ENCODE data around the gene CACNA1D. TPM values are rescaled to one million over a fixed set of nuclear protein-coding genes. Genes with fewer than 3 reads are reported as not detected.

CACNA1D gene
- total and polyA plus RNA-seq, 7 experiments from 2014 or later = 0.61 to 2.0 (median 0.70) TPM; not detected in 4

DNA sequence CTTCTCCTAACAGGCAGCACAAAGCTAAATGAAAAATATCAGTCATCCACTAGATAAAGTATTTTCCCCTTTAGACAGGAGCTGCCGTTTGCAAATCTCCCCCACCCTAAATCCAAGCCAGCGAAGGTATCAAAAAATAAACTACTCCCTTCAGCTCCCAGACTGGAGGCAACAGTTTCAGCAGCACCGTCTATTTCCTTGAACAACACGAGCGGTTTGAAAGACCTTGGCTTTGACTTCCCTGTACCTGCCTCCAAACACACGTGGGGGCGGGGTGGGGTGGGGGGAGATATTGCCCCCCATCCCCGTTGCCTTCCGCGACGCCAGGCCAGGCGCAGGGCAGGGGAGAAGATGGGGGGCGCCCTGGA is 832 bp upstream of the CACNA1D start:
- ChIA-PET CTCF (no interaction called here), POLR2A (no interaction called here)
- peak overlapping the region; percentile 51 to 79 (median 62) for H3K4me3 Mint-ChIP-seq
- no peak overlapping the region for H3K27ac Mint-ChIP-seq
- H3K36me3 Mint-ChIP-seq = peaks cover 0 to 3% (median 0%) of the 10 kb centered on the region in 5 donors
- Histone ChIP-seq H3K27me3 (ENCODE audit: control insufficient read depth in 2 of 2, insufficient read depth in 2 of 2, low read length in 2 of 2) (peaks cover 0 to 17% of the 10 kb centered on the region in 2 donors), H3K27ac (ENCODE audit: low read depth, low read length) (no peak overlapping the region), H3K4me1 (ENCODE audit: control insufficient read depth in 2 of 2, insufficient read depth in 2 of 2, low read length in 2 of 2) (no peaks in the 10 kb centered on the region), H3K4me3 (ENCODE audit: low read length) (no peak overlapping the region), H3K36me3 (ENCODE audit: control insufficient read depth in 2 of 3, insufficient read depth in 3 of 3, low read length in 3 of 3) (no peaks in the 10 kb centered on the region), H3K9me3 (ENCODE audit: control insufficient read depth in 2 of 3, low read length in 3 of 3) (no peaks in the 10 kb centered on the region)
- no peaks in the 10 kb centered on the region for H3K9me3 Mint-ChIP-seq
- DNase-seq (no peak), ATAC-seq (no peak)
- intact Hi-C loops (cut with micrococcal nuclease) = no loop called here
- H3K27me3 Mint-ChIP-seq = peaks cover 57 to 73% (median 65%) of the 10 kb centered on the region in 5 donors
- H3K4me1 Mint-ChIP-seq = peaks cover 0 to 14% (median 12%) of the 10 kb centered on the region in 7 donors

DNA sequence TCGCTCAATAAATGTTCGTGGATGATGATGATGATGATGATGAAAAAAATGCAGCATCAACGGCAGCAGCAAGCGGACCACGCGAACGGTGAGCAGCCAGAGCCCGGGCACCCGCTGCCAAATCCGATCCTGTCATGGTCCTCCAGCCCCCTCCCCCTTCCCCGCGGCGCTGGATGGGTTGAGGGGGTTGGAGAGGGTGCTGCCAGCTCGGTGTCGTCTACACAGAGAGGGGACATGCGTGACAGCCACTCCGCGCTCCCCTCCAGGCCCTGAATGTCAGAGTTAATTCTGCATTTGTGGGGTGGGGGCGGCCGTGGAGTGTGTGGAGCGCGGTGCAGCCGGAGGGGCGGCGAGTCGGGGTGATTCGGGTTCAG is 722 bp downstream of the CACNA1D start:
- intact Hi-C loops (cut with micrococcal nuclease) = no loop called here
- H3K4me3 Mint-ChIP-seq = peak overlapping the region in 8 of 10 donors; percentile 8 to 79 (median 59)
- Histone ChIP-seq H3K36me3 (ENCODE audit: control insufficient read depth in 2 of 3, insufficient read depth in 3 of 3, low read length in 3 of 3) (no peaks in the 10 kb centered on the region), H3K4me3 (ENCODE audit: low read length) (no peak overlapping the region), H3K27me3 (ENCODE audit: control insufficient read depth in 2 of 2, insufficient read depth in 2 of 2, low read length in 2 of 2) (peaks cover 0 to 17% of the 10 kb centered on the region in 2 donors), H3K9me3 (ENCODE audit: control insufficient read depth in 2 of 3, low read length in 3 of 3) (no peaks in the 10 kb centered on the region), H3K4me1 (ENCODE audit: control insufficient read depth in 2 of 2, insufficient read depth in 2 of 2, low read length in 2 of 2) (no peaks in the 10 kb centered on the region), H3K27ac (ENCODE audit: low read depth, low read length) (no peak overlapping the region)
- peaks cover 60 to 77% (median 68%) of the 10 kb centered on the region in 5 donors for H3K27me3 Mint-ChIP-seq
- no peaks in the 10 kb centered on the region for H3K9me3 Mint-ChIP-seq
- no peak overlapping the region for H3K27ac Mint-ChIP-seq
- ChIA-PET CTCF (no interaction called here), POLR2A (no interaction called here)
- H3K4me1 Mint-ChIP-seq = peaks cover 0 to 14% (median 12%) of the 10 kb centered on the region in 7 donors
- DNase-seq (no peak), ATAC-seq (no peak)
- peaks cover 0 to 3% (median 0%) of the 10 kb centered on the region in 5 donors for H3K36me3 Mint-ChIP-seq

DNA sequence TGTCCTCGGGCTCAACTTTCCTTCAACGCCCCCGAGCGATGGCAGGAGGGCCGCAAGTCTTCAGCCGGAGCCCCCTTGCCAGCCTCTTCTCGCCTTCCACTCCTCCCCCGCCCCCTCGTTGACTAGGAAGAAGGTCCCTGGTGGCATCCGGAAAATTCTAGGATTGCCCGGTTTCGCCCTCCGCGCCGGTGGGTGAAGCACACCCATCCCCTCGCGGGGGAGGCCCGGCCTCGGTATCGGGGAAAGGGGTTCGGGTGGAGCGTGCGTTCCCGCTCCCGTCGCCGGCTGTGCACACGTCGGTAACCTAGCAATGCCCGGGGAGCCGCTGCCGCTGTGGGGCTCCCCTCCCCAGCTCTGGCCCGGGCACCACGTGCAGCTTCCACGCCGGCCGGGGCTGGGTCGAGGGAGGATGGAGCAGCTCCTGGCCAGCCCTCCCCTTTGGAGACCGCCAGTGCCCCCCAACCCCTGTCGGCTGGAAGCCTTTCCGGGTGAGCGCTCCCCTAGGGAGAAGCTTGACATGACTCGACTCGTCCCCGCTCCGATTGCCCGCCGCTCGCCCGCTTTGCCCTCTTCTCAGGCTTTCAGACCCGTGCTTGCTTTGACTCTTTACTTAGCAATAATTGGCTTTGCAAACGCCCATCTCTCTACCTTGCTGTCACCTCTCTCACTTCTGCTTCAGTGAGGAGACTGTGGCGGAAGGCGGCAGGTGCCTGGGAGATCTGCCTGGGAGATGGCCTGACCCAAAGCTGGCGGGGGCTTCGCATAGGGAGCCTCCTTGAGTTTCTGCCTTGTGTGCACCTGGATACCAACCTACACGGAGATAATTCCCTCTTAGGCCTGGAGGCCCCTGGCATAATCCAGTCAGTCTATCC is 1.3 kb downstream of the CACNA1D start:
- no peaks in the 10 kb centered on the region for H3K4me1 ChIP-seq (ENCODE audit: control insufficient read depth in 2 of 2, insufficient read depth in 2 of 2, low read length in 2 of 2)
- peaks cover 0 to 3% (median 0%) of the 10 kb centered on the region in 5 donors for H3K36me3 Mint-ChIP-seq
- DNase-seq (no peak), ATAC-seq (no peak)
- peaks cover 0 to 14% (median 12%) of the 10 kb centered on the region in 7 donors for H3K4me1 Mint-ChIP-seq
- H3K4me3 Mint-ChIP-seq = peak overlapping the region; percentile 18 to 79 (median 59)
- no peak overlapping the region for H3K27ac Mint-ChIP-seq
- H3K27ac ChIP-seq (ENCODE audit: low read depth, low read length) = no peak overlapping the region
- intact Hi-C loops (cut with micrococcal nuclease) = no loop called here
- ChIA-PET CTCF (no interaction called here), POLR2A (no interaction called here)
- no peaks in the 10 kb centered on the region for H3K9me3 Mint-ChIP-seq
- H3K36me3 ChIP-seq (ENCODE audit: control insufficient read depth in 2 of 3, insufficient read depth in 3 of 3, low read length in 3 of 3) = no peaks in the 10 kb centered on the region
- H3K4me3 ChIP-seq (ENCODE audit: low read length) = no peak overlapping the region
- peaks cover 0 to 17% of the 10 kb centered on the region in 2 donors for H3K27me3 ChIP-seq (ENCODE audit: control insufficient read depth in 2 of 2, insufficient read depth in 2 of 2, low read length in 2 of 2)
- H3K27me3 Mint-ChIP-seq = peaks cover 60 to 76% (median 63%) of the 10 kb centered on the region in 5 donors
- no peaks in the 10 kb centered on the region for H3K9me3 ChIP-seq (ENCODE audit: control insufficient read depth in 2 of 3, low read length in 3 of 3)

DNA sequence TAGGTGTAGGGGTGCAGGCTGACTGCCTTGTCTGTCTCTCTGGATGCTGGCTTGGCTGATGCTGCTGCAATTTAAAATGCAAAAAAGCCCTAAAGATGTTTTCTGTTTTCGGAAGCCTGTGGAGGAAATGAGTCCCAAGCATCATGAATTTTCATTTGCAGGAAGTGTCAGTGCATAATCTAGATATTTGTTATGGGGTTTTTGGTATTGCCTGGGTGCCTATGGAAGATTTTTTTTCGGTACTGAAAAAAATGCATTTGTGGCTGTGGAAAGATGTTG is 1.9 kb downstream of the CACNA1D start:
- ATAC-seq (no peak), DNase-seq (no peak)
- Mint-ChIP-seq H3K4me3 (peak overlapping the region in 8 of 10 donors; percentile 2 to 79 (median 48)), H3K36me3 (peaks cover 0 to 3% (median 0%) of the 10 kb centered on the region in 5 donors), H3K9me3 (no peaks in the 10 kb centered on the region), H3K4me1 (peaks cover 0 to 14% (median 12%) of the 10 kb centered on the region in 7 donors), H3K27me3 (peaks cover 56 to 78% (median 61%) of the 10 kb centered on the region in 5 donors), H3K27ac (no peak overlapping the region)
- Histone ChIP-seq H3K27me3 (ENCODE audit: control insufficient read depth in 2 of 2, insufficient read depth in 2 of 2, low read length in 2 of 2) (peaks cover 0 to 17% of the 10 kb centered on the region in 2 donors), H3K27ac (ENCODE audit: low read depth, low read length) (no peak overlapping the region), H3K4me3 (ENCODE audit: low read length) (no peak overlapping the region), H3K36me3 (ENCODE audit: control insufficient read depth in 2 of 3, insufficient read depth in 3 of 3, low read length in 3 of 3) (no peaks in the 10 kb centered on the region), H3K9me3 (ENCODE audit: control insufficient read depth in 2 of 3, low read length in 3 of 3) (no peaks in the 10 kb centered on the region), H3K4me1 (ENCODE audit: control insufficient read depth in 2 of 2, insufficient read depth in 2 of 2, low read length in 2 of 2) (no peaks in the 10 kb centered on the region)
- intact Hi-C loops (cut with micrococcal nuclease) = no loop called here
- ChIA-PET CTCF (no interaction called here), POLR2A (no interaction called here)

DNA sequence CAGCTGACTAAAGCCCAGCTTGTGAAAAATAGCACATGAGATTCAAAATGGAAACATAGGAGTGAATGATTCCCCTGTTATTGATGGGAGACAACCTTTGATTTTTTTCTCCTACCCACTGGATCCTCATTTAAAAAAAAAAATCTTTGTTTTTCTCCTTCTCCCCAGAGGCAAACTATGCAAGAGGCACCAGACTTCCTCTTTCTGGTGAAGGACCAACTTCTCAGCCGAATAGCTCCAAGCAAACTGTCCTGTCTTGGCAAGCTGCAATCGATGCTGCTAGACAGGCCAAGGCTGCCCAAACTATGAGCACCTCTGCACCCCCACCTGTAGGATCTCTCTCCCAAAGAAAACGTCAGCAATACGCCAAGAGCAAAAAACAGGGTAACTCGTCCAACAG is 2.6 kb downstream of the CACNA1D start:
- H3K36me3 ChIP-seq (ENCODE audit: control insufficient read depth in 2 of 3, insufficient read depth in 3 of 3, low read length in 3 of 3) = no peaks in the 10 kb centered on the region
- peaks cover 0 to 20% of the 10 kb centered on the region in 2 donors for H3K27me3 ChIP-seq (ENCODE audit: control insufficient read depth in 2 of 2, insufficient read depth in 2 of 2, low read length in 2 of 2)
- ATAC-seq = no peak
- no peak for DNase-seq
- H3K4me3 Mint-ChIP-seq = peak overlapping the region in 1 of 10 donors; percentile 49
- no peak overlapping the region for H3K27ac ChIP-seq (ENCODE audit: low read depth, low read length)
- H3K4me1 ChIP-seq (ENCODE audit: control insufficient read depth in 2 of 2, insufficient read depth in 2 of 2, low read length in 2 of 2) = no peaks in the 10 kb centered on the region
- H3K27ac Mint-ChIP-seq = no peak overlapping the region
- ChIA-PET POLR2A (no interaction called here), CTCF (no interaction called here)
- intact Hi-C loops (cut with micrococcal nuclease) = no loop called here
- H3K36me3 Mint-ChIP-seq = no peaks in the 10 kb centered on the region
- peaks cover 54 to 78% (median 58%) of the 10 kb centered on the region in 5 donors for H3K27me3 Mint-ChIP-seq
- peaks cover 0 to 14% (median 12%) of the 10 kb centered on the region in 7 donors for H3K4me1 Mint-ChIP-seq
- H3K4me3 ChIP-seq (ENCODE audit: low read length) = no peak overlapping the region
- no peaks in the 10 kb centered on the region for H3K9me3 ChIP-seq (ENCODE audit: control insufficient read depth in 2 of 3, low read length in 3 of 3)
- no peaks in the 10 kb centered on the region for H3K9me3 Mint-ChIP-seq

DNA sequence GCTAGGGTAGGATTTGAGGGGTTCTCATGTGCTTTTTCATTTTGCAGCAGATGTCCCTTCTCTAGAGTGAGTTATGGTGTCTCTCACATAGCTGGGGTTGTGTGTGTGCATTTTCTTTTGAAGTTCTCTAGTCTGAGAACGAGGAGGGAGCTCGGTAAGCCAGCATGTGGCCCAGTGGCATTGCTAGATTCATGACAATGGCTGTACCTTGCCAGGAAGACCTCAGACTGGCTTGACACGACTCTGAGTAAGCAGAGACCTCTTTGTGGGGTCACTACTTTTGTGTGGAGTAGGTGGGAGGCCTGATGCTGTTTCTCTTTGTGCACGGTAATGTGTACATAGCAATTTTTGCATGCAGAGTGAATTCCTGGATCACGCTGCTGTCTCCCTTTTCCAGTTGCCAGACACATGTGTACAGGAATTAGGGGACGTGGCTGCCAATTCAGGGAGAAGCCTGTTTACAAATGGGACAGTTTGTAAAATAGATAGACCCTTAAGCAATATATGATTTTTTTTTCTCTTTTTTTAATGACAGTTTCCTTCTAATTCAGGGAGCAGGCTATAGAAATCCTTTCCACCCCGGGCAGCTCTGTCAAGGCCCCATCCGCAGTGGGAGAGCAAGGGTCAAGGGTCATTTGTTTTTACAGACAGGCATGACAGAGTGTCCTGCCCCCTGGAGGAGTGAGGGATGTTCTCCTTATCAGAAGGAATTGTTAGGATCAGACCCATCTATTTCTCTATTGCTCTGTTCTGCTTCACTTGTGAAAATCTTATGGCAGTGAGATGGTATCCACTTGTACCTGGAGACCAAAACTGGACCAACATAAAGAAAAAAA is 4.6 kb downstream of the CACNA1D start:
- H3K4me3 ChIP-seq (ENCODE audit: low read length) = no peak overlapping the region
- no peaks in the 10 kb centered on the region for H3K36me3 Mint-ChIP-seq
- ChIA-PET POLR2A (no interaction called here), CTCF (no interaction called here)
- H3K4me1 ChIP-seq (ENCODE audit: control insufficient read depth in 2 of 2, insufficient read depth in 2 of 2, low read length in 2 of 2) = no peaks in the 10 kb centered on the region
- H3K9me3 ChIP-seq (ENCODE audit: control insufficient read depth in 2 of 3, low read length in 3 of 3) = no peaks in the 10 kb centered on the region
- peaks cover 0 to 14% (median 9%) of the 10 kb centered on the region in 7 donors for H3K4me1 Mint-ChIP-seq
- H3K27ac Mint-ChIP-seq = no peak overlapping the region
- H3K9me3 Mint-ChIP-seq = no peaks in the 10 kb centered on the region
- ATAC-seq = no peak
- H3K36me3 ChIP-seq (ENCODE audit: control insufficient read depth in 2 of 3, insufficient read depth in 3 of 3, low read length in 3 of 3) = no peaks in the 10 kb centered on the region
- peaks cover 44 to 69% (median 46%) of the 10 kb centered on the region in 5 donors for H3K27me3 Mint-ChIP-seq
- peaks cover 0 to 15% of the 10 kb centered on the region in 2 donors for H3K27me3 ChIP-seq (ENCODE audit: control insufficient read depth in 2 of 2, insufficient read depth in 2 of 2, low read length in 2 of 2)
- intact Hi-C loops (cut with micrococcal nuclease) = no loop called here
- H3K4me3 Mint-ChIP-seq = no peak overlapping the region
- no peak for DNase-seq
- H3K27ac ChIP-seq (ENCODE audit: low read depth, low read length) = no peak overlapping the region

All from naive thymus-derived CD4-positive, alpha-beta T cell (primary cell).